HG03280 (cell line): ENCODE data around the gene SAFB.
"Not testable (repeated sequence)": the region's sequence is repeated elsewhere in the genome, so short reads cannot be mapped to it uniquely, and the experiment has no call there.

Experiments
- ATAC-seq: cut with Tn5 transposase; IDR thresholded peaks from one replicate; pipeline ENCODE4 v1.9.1; 2021; ENCODE audit warnings: mild to moderate bottlenecking, moderate library complexity; ENCODE audit not compliant: unreplicated experiment

SAFB gene

GRCh38 chr19:5682107-5682482 lies 59.2 kb downstream of the SAFB start:
- ATAC-seq: no peak

GRCh38 chr19:5683177-5683886 lies 60.4 kb downstream of the SAFB start:
- no peak for ATAC-seq

- ATAC-seq: no peak
Observed at GRCh38 chr19:5684694-5685430, 62.0 kb downstream of the SAFB start.

GRCh38 chr19:5686326-5686646 lies 63.4 kb downstream of the SAFB start:
- ATAC-seq: no peak

- ATAC-seq: peak; percentile 51
Observed at GRCh38 chr19:5686647-5687359, 63.9 kb downstream of the SAFB start.

GRCh38 chr19:5687360-5688198 lies 64.7 kb downstream of the SAFB start:
- no peak for ATAC-seq

GRCh38 chr19:5688262-5688881 lies 65.5 kb downstream of the SAFB start:
- not testable (repeated sequence) for ATAC-seq

- ATAC-seq: peak; percentile 46
Observed at GRCh38 chr19:5690125-5690954, 67.5 kb downstream of the SAFB start, which contains the start of gene RPL36. Gene RPL36, plus strand, starts transcription at chr19:5690295. Its CDS starts 213 bp downstream, at chr19:5690508.

GRCh38 chr19:5690955-5691821 lies 68.3 kb downstream of the SAFB start:
- no peak for ATAC-seq

- no peak for ATAC-seq
Observed at GRCh38 chr19:5691822-5692722, 69.2 kb downstream of the SAFB start.

GRCh38 chr19:5692723-5693194 lies 69.9 kb downstream of the SAFB start:
- no peak for ATAC-seq

GRCh38 chr19:5693195-5694166 lies 70.6 kb downstream of the SAFB start:
- no peak for ATAC-seq

- ATAC-seq: no peak
Observed at GRCh38 chr19:5694167-5694955, 71.5 kb downstream of the SAFB start.

- ATAC-seq: no peak
Observed at GRCh38 chr19:5694956-5695648, 72.2 kb downstream of the SAFB start.

- ATAC-seq: no peak
Observed at GRCh38 chr19:5695649-5696195, 72.8 kb downstream of the SAFB start.
